C4-2B (cell line): Measurements from ENCODE around the gene TMEM44.

Experiments used
- ZFX ChIP-seq: fragments of 450-650 bp; IDR thresholded peaks from 2 replicates; pipeline ENCODE4 v1.6.1; 2017
- TF ChIP-seq, protein P1 (sequence below): fragments of 450-650 bp; conservative IDR thresholded peaks from 2 replicates; pipeline ENCODE4 v1.5.1; 2017; ENCODE audit warnings: mild to moderate bottlenecking

DNA sequence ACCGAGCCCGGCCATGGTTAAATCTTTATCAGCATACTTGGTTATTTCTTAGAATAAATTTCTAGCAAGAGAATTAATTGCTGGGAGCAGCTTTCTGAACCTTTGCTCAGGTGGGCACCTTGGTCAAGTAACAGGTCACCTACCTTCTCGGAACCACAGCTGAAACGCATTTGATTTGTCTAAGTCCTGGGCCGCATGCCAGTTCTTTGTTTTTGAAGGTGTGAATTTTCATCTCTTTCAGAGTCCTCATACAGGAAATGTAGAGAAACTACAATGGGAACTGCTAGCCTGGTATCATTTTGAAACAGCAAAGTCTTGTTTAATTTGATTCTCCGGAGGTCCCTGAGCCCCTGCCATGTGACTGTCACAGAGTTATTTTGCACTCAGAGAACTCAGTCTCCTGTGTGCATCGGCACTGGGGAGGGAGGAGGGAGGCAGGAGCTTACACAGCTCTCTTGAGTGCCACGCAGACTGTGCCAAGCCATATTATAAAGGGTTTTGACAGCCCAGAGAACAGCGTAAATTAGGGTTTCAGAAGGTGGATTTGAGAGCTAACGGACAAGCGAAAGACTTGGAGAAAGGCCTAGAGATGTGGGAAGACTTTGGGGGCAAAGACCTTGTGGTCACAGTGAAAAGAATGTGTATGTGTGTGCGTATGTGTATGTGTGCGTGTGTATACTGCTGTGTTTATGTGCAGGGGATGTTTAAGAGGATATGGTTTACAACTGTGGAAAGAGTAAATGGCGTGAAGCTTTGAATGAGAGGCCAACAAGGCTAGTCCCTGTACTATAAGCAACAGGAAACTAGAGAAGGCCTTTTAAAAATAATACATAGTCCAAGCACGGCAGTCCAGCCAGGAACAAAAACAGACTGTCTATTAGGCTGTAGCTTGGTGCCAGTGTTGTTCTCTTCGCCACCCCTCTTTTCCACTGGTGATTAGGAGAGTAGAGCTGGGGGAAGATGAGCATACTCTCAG lies 84.6 kb downstream of the TMEM44 start:
- TF ChIP-seq, protein P1, sequence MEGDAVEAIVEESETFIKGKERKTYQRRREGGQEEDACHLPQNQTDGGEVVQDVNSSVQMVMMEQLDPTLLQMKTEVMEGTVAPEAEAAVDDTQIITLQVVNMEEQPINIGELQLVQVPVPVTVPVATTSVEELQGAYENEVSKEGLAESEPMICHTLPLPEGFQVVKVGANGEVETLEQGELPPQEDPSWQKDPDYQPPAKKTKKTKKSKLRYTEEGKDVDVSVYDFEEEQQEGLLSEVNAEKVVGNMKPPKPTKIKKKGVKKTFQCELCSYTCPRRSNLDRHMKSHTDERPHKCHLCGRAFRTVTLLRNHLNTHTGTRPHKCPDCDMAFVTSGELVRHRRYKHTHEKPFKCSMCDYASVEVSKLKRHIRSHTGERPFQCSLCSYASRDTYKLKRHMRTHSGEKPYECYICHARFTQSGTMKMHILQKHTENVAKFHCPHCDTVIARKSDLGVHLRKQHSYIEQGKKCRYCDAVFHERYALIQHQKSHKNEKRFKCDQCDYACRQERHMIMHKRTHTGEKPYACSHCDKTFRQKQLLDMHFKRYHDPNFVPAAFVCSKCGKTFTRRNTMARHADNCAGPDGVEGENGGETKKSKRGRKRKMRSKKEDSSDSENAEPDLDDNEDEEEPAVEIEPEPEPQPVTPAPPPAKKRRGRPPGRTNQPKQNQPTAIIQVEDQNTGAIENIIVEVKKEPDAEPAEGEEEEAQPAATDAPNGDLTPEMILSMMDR, result no peak
- no peak for TF ChIP-seq ZFX
